Measurements from ENCODE around the gene ESRP2.

Gene ESRP2

DNA sequence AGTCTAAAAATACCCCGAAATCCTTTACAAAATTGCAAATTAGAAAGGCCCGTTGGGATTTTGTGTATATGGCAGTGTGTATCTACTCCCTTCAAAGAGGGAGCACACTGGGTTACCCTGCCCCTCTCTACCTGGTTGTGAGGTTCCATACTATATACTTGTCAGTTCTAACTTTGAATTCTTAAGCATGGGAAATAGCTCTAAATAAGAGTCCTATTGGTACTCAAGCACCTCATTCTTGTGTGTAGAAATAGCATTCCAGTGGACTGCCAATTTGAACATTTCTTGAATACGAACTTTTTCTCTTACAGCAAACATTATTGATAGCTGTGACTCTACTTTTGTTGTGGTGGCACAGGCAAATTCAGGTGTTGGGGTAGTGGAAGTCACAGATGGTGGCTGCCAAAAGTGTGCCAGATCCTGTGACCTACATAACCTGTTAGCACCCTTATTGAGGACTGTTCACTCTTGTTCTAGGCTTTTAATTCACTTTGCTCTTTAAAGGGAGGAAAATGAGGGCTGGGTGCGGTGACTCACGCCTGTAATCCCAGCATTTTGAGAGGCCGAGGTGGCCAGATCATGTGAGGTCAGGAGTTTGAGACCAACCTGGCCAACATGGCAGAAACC lies 16.1 kb downstream of the ESRP2 start:
- Histone ChIP-seq H3K27me3 (ENCODE audit: insufficient read depth, poor library complexity, severe bottlenecking) (no peaks in the 10 kb centered on the region), H3K4me3 (replicated peaks; ENCODE audit: insufficient read depth, low read length) (no peak overlapping the region), H3K27ac (replicated peaks) (no peak overlapping the region)
- no peak for TF ChIP-seq CTCF (IDR thresholded peaks at IDR 0.05; ENCODE audit: insufficient read depth, low read length)
- TF ChIP-seq, protein P1, sequence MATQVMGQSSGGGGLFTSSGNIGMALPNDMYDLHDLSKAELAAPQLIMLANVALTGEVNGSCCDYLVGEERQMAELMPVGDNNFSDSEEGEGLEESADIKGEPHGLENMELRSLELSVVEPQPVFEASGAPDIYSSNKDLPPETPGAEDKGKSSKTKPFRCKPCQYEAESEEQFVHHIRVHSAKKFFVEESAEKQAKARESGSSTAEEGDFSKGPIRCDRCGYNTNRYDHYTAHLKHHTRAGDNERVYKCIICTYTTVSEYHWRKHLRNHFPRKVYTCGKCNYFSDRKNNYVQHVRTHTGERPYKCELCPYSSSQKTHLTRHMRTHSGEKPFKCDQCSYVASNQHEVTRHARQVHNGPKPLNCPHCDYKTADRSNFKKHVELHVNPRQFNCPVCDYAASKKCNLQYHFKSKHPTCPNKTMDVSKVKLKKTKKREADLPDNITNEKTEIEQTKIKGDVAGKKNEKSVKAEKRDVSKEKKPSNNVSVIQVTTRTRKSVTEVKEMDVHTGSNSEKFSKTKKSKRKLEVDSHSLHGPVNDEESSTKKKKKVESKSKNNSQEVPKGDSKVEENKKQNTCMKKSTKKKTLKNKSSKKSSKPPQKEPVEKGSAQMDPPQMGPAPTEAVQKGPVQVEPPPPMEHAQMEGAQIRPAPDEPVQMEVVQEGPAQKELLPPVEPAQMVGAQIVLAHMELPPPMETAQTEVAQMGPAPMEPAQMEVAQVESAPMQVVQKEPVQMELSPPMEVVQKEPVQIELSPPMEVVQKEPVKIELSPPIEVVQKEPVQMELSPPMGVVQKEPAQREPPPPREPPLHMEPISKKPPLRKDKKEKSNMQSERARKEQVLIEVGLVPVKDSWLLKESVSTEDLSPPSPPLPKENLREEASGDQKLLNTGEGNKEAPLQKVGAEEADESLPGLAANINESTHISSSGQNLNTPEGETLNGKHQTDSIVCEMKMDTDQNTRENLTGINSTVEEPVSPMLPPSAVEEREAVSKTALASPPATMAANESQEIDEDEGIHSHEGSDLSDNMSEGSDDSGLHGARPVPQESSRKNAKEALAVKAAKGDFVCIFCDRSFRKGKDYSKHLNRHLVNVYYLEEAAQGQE (IDR thresholded peaks at IDR 0.05; ENCODE audit: insufficient replicate concordance, low read depth), result no peak
- no peak for TF ChIP-seq SPI1 (IDR thresholded peaks at IDR 0.05; ENCODE audit: borderline replicate concordance, low read depth)
- TF ChIP-seq GABPA (IDR thresholded peaks at IDR 0.05; ENCODE audit: low read depth), result no peak
- no peak for TF ChIP-seq POLR2AphosphoS5 (IDR thresholded peaks at IDR 0.05; ENCODE audit: low read depth)
- DNase-seq (ENCODE audit: low read depth in 1 of 2, low spot score in 1 of 2), result no peak

- Histone ChIP-seq H3K27ac (replicated peaks) (no peak overlapping the region), H3K27me3 (ENCODE audit: insufficient read depth, poor library complexity, severe bottlenecking) (no peaks in the 10 kb centered on the region), H3K4me3 (replicated peaks; ENCODE audit: insufficient read depth, low read length) (no peak overlapping the region)
- no peak for DNase-seq (ENCODE audit: low read depth in 1 of 2, low spot score in 1 of 2)
- TF ChIP-seq, protein P1 (IDR thresholded peaks at IDR 0.05; ENCODE audit: insufficient replicate concordance, low read depth), result no peak
- TF ChIP-seq GABPA (IDR thresholded peaks at IDR 0.05; ENCODE audit: low read depth), result no peak
- TF ChIP-seq SPI1 (IDR thresholded peaks at IDR 0.05; ENCODE audit: borderline replicate concordance, low read depth), result no peak
- TF ChIP-seq CTCF (IDR thresholded peaks at IDR 0.05; ENCODE audit: insufficient read depth, low read length), result no peak
- TF ChIP-seq POLR2AphosphoS5 (IDR thresholded peaks at IDR 0.05; ENCODE audit: low read depth), result no peak
These were observed 18.4 kb downstream of the ESRP2 start for GRCh38 chr16:68217506-68217905.

GRCh38 chr16:68216240-68216639 lies 19.7 kb downstream of the ESRP2 start:
- Histone ChIP-seq H3K4me3 (replicated peaks; ENCODE audit: insufficient read depth, low read length) (no peak overlapping the region), H3K27me3 (ENCODE audit: insufficient read depth, poor library complexity, severe bottlenecking) (no peaks in the 10 kb centered on the region), H3K27ac (replicated peaks) (no peak overlapping the region)
- no peak for DNase-seq (ENCODE audit: low read depth in 1 of 2, low spot score in 1 of 2)
- TF ChIP-seq CTCF (IDR thresholded peaks at IDR 0.05; ENCODE audit: insufficient read depth, low read length) (no peak), SPI1 (IDR thresholded peaks at IDR 0.05; ENCODE audit: borderline replicate concordance, low read depth) (no peak), GABPA (IDR thresholded peaks at IDR 0.05; ENCODE audit: low read depth) (no peak), POLR2AphosphoS5 (IDR thresholded peaks at IDR 0.05; ENCODE audit: low read depth) (no peak)
- TF ChIP-seq, protein P1 (IDR thresholded peaks at IDR 0.05; ENCODE audit: insufficient replicate concordance, low read depth), result no peak
